GM21717 (cell line): ENCODE results near the gene PRDM11.

Experiments used
- ATAC-seq: cut with Tn5 transposase; IDR thresholded peaks from one replicate; pipeline ENCODE4 v1.9.1; 2021; ENCODE audit warnings: mild to moderate bottlenecking, moderate library complexity; ENCODE audit not compliant: unreplicated experiment

The PRDM11 gene

DNA sequence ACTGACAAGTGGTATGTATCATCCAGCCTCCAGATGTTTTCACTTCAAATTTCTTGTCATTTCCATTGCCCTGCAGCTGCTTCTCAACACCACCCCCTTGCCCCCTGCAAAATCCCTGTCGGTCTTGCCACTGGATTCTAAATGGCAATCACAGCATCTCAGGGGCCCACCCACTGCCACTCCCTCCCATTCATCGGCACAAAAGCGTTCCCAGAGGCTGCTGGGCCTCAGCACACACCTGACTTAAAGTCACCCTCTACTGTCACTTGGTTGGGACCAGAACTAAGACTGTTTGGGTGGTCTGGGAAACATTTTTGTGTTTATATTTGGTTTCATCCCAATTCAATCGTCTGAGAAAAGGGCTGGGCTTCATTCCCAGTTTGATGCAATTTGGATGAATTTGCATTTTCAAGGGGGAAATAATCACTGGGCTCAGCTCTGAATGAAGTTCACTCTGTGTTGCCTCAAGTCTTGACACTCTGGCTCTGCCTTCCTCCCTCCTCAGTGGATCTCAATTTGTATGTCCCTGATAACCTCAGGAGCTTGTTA, 112.6 kb downstream of the PRDM11 start:
- no peak for ATAC-seq

- ATAC-seq, result no peak
These were observed 113.2 kb downstream of the PRDM11 start for GRCh38 chr11:45259592-45259991.

GRCh38 chr11:45260071-45260470, 113.6 kb downstream of the PRDM11 start:
- ATAC-seq, result no peak

GRCh38 chr11:45262900-45263299, 116.5 kb downstream of the PRDM11 start:
- ATAC-seq, result no peak

DNA sequence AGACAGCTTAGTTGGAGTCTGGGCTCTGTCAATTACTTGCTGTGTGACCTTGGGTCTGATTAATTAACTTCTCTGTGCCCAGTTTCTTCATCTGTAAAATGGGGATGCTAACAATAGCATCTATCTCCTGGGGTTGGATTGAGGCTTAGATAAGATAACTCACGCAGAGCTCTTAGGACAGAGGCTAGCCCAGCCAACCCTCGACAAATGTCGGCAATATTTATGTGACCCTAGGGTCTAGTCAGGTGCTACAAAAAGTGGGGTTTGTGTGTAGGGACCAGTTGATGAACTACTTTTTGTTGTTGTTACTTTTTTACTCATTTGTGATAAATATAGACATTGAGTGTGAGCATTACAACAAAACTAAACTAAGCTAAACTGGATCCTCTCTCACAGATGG, 117.3 kb downstream of the PRDM11 start:
- no peak for ATAC-seq

DNA sequence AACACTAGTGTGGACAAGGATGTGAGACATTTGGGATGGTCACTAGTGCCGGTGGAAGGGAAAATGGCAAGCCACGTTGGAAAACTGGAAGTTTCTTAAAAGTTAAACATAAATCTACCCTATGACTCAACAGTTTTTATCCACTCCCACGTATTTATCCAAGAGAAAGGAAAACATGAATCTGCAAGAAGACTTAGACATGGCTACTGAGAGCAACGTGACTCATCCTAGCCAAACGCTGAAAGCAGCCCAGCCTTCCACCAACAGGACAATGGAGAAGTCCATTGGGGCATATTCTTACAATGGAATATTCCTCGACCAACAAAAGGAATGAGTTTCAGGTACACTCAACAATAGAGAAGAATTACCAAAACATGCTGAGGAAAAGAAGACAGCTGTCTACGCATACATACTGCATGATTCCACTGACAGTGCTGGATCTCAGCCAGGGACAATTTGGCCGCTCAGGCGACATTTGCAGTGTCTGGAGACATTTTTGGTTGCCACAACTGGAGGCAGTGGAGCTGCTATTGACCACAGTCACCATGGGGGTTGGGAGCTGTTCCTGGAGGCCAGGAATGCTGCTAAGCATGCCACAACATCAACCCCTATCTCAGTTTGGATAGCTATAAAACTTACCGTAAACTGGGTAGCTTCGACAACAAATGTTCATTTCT, 118.5 kb downstream of the PRDM11 start:
- no peak for ATAC-seq

GRCh38 chr11:45265969-45266675, 119.7 kb downstream of the PRDM11 start:
- ATAC-seq, result no peak

GRCh38 chr11:45266676-45267020, 120.2 kb downstream of the PRDM11 start:
- ATAC-seq, result no peak

DNA sequence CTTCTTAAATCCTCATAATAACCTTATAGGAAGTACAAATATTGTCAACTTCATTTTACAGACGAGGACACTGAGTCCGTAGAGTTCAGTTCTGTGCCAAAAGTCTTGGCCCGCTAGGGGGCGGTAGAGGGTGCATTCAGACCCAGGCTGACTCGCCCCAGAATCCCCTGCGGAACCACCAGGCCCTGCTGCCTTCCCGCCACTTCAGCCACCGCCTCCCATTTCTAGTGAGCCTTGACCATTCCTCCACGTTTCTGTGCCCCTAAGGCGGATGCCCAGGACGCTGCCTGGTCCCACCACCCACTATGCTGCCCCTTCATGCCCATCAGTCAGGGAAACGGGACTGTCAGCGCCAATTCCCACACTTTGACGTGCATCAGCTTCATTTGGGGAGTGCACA, 120.6 kb downstream of the PRDM11 start:
- ATAC-seq, result no peak

GRCh38 chr11:45267652-45268299, 121.3 kb downstream of the PRDM11 start:
- no peak for ATAC-seq

DNA sequence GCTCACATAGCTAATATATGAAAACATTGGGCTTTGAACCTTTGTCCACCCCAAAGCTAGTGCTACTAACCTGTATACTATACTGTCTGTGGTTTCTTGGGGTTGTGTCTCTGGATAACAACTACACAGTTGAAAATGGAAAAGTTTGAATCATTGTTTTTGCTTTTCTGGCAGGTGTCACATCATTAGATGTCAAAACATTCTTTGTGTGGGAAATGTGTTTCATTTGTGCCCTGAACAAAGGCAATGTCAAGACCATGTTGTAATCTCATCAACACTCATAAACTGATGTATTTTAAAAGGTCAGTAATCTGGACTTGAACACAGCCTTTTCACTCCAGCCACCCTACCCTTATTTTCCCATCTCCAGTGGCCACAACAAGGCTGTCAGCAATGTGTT, 123.2 kb downstream of the PRDM11 start:
- no peak for ATAC-seq

GRCh38 chr11:45270946-45271716, 124.7 kb downstream of the PRDM11 start:
- no peak for ATAC-seq

GRCh38 chr11:45272701-45273100, 126.3 kb downstream of the PRDM11 start:
- ATAC-seq, result no peak

- no peak for ATAC-seq
These were observed 127.1 kb downstream of the PRDM11 start for GRCh38 chr11:45273509-45273908.

GRCh38 chr11:45274206-45274605, 127.8 kb downstream of the PRDM11 start:
- ATAC-seq, result no peak

DNA sequence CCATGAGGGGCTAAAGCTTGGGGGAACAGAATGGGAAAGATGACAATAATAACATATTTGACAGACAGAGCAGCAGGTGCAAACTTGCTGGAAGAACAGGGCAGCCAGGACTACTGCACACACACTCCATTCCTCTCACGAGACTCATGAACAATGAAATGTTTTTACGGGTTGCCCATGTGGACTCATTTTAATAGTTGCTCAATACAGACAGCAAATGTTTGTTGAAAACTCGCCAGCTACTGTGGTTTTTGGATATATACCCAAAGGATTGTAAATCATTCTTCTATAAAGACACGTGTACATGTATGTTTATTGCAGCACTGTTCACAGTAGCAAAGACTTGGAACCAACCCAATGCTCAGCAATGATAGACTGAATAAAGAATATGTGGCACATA, 129.4 kb downstream of the PRDM11 start:
- ATAC-seq, result no peak

GRCh38 chr11:45278714-45279113, 132.3 kb downstream of the PRDM11 start:
- no peak for ATAC-seq

- no peak for ATAC-seq
These were observed 133.2 kb downstream of the PRDM11 start for GRCh38 chr11:45279645-45280044.

DNA sequence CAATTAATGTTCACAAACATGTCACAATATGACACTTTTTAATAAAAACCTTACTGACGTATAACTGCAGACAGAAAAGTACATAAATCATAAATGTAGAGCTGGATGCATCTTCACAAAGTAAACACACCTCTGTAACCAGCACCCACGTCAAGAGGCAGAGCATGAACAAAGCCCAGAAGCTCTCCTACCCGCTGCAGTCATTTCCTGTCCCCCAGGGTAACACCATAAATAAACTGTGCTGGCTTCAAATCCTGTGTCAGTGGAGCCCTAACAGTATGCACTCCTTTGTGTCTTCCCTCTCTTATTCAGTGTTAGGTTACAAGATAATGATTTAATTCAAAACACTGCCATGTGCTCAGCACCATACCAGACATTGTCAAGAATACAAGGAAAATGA, 134.0 kb downstream of the PRDM11 start:
- ATAC-seq, result no peak

DNA sequence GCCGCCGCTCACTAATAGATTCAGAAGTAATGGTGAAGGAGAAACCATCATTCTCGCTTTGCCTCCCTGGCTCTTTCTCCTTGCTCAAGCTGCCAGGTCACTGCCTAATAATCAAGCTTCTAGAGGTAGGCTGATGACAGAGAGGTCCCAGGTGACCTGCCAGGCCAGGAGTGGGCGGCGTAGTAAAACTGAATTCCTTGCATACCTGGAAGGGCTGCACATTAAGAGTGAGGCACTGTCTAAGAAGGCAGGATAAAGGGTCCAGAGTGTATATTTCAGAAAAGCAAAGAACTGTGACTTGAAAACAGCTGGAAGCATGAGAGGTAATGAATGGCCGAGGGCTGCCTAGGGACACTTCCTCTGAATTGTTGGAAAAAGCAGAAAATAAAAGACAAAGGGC, 135.6 kb downstream of the PRDM11 start:
- no peak for ATAC-seq
